ENCODE results near the gene RNF157. TPM values are rescaled to one million over a fixed set of nuclear protein-coding genes. Genes with fewer than 3 reads are reported as not detected.

Gene RNF157
- total and polyA plus RNA-seq, 2 of the 13 experiments (the other 11 are each of a cell fraction or from before 2014, with no cell fraction given), result 0.44 to 1.5 TPM

GRCh38 chr17:76138234-76138895, 101.9 kb downstream of the RNF157 start (continued):
- no peak for TF ChIP-seq SETDB1 (CRISPR knock-in tag; IDR thresholded peaks at IDR 0.05; ENCODE audit: borderline replicate concordance)
- peak; percentile 80; the same call in 1 of the 2 replicates for TF ChIP-seq BRD4 (CRISPR knock-in tag; IDR thresholded peaks at IDR 0.05)
- TF ChIP-seq ARID5B (CRISPR knock-in tag; IDR thresholded peaks at IDR 0.05), result peak; percentile 84
- TF ChIP-seq ZNF124 (CRISPR knock-in tag; IDR thresholded peaks at IDR 0.05), result peak; percentile 90
- no peak for TF ChIP-seq ETV6 (CRISPR knock-in tag; conservative IDR thresholded peaks at IDR 0.05)
- TF ChIP-seq, protein P1, sequence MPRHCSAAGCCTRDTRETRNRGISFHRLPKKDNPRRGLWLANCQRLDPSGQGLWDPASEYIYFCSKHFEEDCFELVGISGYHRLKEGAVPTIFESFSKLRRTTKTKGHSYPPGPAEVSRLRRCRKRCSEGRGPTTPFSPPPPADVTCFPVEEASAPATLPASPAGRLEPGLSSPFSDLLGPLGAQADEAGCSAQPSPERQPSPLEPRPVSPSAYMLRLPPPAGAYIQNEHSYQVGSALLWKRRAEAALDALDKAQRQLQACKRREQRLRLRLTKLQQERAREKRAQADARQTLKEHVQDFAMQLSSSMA (CRISPR knock-in tag; IDR thresholded peaks at IDR 0.05), result peak; percentile 48; the same call in 1 of the 2 replicates
- TF ChIP-seq, protein P2, sequence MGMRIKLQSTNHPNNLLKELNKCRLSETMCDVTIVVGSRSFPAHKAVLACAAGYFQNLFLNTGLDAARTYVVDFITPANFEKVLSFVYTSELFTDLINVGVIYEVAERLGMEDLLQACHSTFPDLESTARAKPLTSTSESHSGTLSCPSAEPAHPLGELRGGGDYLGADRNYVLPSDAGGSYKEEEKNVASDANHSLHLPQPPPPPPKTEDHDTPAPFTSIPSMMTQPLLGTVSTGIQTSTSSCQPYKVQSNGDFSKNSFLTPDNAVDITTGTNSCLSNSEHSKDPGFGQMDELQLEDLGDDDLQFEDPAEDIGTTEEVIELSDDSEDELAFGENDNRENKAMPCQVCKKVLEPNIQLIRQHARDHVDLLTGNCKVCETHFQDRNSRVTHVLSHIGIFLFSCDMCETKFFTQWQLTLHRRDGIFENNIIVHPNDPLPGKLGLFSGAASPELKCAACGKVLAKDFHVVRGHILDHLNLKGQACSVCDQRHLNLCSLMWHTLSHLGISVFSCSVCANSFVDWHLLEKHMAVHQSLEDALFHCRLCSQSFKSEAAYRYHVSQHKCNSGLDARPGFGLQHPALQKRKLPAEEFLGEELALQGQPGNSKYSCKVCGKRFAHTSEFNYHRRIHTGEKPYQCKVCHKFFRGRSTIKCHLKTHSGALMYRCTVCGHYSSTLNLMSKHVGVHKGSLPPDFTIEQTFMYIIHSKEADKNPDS (CRISPR knock-in tag; IDR thresholded peaks at IDR 0.05), result peak; percentile 84; the same call in 1 of the 2 replicates
- peak; percentile 82; the same call in 1 of the 2 replicates for TF ChIP-seq SOX5 (CRISPR knock-in tag; IDR thresholded peaks at IDR 0.05; ENCODE audit: borderline replicate concordance)
- no peak for TF ChIP-seq MTA3 (CRISPR knock-in tag; IDR thresholded peaks at IDR 0.05)
- TF ChIP-seq, protein P3, sequence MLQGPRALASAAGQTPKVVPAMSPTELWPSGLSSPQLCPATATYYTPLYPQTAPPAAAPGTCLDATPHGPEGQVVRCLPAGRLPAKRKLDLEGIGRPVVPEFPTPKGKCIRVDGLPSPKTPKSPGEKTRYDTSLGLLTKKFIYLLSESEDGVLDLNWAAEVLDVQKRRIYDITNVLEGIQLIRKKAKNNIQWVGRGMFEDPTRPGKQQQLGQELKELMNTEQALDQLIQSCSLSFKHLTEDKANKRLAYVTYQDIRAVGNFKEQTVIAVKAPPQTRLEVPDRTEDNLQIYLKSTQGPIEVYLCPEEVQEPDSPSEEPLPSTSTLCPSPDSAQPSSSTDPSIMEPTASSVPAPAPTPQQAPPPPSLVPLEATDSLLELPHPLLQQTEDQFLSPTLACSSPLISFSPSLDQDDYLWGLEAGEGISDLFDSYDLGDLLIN (CRISPR knock-in tag; IDR thresholded peaks at IDR 0.05; ENCODE audit: borderline replicate concordance), result no peak
- TF ChIP-seq MATR3 (CRISPR knock-in tag; IDR thresholded peaks at IDR 0.05), result no peak
- TF ChIP-seq NR2F2 (IDR thresholded peaks at IDR 0.05; ENCODE audit: borderline replicate concordance, low read depth), result 0 out of 2 replicates have a peak, but pooled peaks have one; percentile 27
- TF ChIP-seq NFE2 (CRISPR knock-in tag; IDR thresholded peaks at IDR 0.05), result no peak
- TF ChIP-seq IKZF4 (CRISPR knock-in tag; IDR thresholded peaks at IDR 0.05; ENCODE audit: borderline replicate concordance, low read depth, not compliant biosample characterization), result no peak
- TF ChIP-seq, protein P4, sequence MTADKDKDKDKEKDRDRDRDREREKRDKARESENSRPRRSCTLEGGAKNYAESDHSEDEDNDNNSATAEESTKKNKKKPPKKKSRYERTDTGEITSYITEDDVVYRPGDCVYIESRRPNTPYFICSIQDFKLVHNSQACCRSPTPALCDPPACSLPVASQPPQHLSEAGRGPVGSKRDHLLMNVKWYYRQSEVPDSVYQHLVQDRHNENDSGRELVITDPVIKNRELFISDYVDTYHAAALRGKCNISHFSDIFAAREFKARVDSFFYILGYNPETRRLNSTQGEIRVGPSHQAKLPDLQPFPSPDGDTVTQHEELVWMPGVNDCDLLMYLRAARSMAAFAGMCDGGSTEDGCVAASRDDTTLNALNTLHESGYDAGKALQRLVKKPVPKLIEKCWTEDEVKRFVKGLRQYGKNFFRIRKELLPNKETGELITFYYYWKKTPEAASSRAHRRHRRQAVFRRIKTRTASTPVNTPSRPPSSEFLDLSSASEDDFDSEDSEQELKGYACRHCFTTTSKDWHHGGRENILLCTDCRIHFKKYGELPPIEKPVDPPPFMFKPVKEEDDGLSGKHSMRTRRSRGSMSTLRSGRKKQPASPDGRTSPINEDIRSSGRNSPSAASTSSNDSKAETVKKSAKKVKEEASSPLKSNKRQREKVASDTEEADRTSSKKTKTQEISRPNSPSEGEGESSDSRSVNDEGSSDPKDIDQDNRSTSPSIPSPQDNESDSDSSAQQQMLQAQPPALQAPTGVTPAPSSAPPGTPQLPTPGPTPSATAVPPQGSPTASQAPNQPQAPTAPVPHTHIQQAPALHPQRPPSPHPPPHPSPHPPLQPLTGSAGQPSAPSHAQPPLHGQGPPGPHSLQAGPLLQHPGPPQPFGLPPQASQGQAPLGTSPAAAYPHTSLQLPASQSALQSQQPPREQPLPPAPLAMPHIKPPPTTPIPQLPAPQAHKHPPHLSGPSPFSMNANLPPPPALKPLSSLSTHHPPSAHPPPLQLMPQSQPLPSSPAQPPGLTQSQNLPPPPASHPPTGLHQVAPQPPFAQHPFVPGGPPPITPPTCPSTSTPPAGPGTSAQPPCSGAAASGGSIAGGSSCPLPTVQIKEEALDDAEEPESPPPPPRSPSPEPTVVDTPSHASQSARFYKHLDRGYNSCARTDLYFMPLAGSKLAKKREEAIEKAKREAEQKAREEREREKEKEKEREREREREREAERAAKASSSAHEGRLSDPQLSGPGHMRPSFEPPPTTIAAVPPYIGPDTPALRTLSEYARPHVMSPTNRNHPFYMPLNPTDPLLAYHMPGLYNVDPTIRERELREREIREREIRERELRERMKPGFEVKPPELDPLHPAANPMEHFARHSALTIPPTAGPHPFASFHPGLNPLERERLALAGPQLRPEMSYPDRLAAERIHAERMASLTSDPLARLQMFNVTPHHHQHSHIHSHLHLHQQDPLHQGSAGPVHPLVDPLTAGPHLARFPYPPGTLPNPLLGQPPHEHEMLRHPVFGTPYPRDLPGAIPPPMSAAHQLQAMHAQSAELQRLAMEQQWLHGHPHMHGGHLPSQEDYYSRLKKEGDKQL (CRISPR knock-in tag; IDR thresholded peaks at IDR 0.05; ENCODE audit: low read depth), result no peak; the same call in none of the 2 replicates
- no peak; the same call in 1 of the 2 replicates for TF ChIP-seq AHR (CRISPR knock-in tag; IDR thresholded peaks at IDR 0.05)
